Trophoblast cell (in vitro differentiated cells and primary cell): Measurements from ENCODE around the gene ARHGAP26.

Experiments
- DNase-seq, 2 donors: peaks; one replicate each; pipeline ENCODE4 v3.0.0-alpha.2; 2016
- H2AFZ ChIP-seq: 2 replicates; pipeline ENCODE4 v1.6.1; 2013; ENCODE audit warnings: low read length, moderate library complexity, mild to moderate bottlenecking; ENCODE audit not compliant: insufficient read depth, poor library complexity
- H2AK5ac ChIP-seq: 2 replicates; pipeline ENCODE4 v1.6.1; 2013; ENCODE audit warnings: mild to moderate bottlenecking, low read length
- H2BK120ac ChIP-seq: 2 replicates; pipeline ENCODE4 v1.6.1; 2013; ENCODE audit warnings: low read length, mild to moderate bottlenecking, moderate library complexity; ENCODE audit not compliant: insufficient read depth, poor library complexity
- H2BK12ac ChIP-seq: 2 replicates; pipeline ENCODE4 v1.6.1; 2013; ENCODE audit warnings: mild to moderate bottlenecking, low read length, moderate library complexity
- H2BK5ac ChIP-seq: 2 replicates; pipeline ENCODE4 v1.6.1; 2013; ENCODE audit warnings: low read length, low read depth, moderate library complexity, mild to moderate bottlenecking; ENCODE audit not compliant: poor library complexity
- H3K14ac ChIP-seq: 2 replicates; pipeline ENCODE4 v1.6.1; 2013; ENCODE audit warnings: mild to moderate bottlenecking, low read length
- H3K18ac ChIP-seq: 2 replicates; pipeline ENCODE4 v1.6.1; 2013; ENCODE audit warnings: mild to moderate bottlenecking, low read length
- H3K23ac ChIP-seq: 2 replicates; pipeline ENCODE4 v1.6.1; 2013; ENCODE audit warnings: low read length
- H3K27ac ChIP-seq: 2 replicates; pipeline ENCODE4 v1.5.1; 2013; ENCODE audit warnings: low read depth, mild to moderate bottlenecking, inconsistent platforms, low read length, moderate library complexity
- H3K27me3 ChIP-seq: 2 replicates; pipeline ENCODE4 v1.6.1; 2013; ENCODE audit warnings: inconsistent platforms, mild to moderate bottlenecking, low read length, moderate library complexity; ENCODE audit not compliant: insufficient read depth
- H3K36me3 ChIP-seq, 2 experiments: 1 replicate in 1 of 2; 2 replicates in 1 of 2; pipeline ENCODE4 v1.6.1; 2013; ENCODE audit warnings: low read length in 2 of 2, mild to moderate bottlenecking in 2 of 2, moderate library complexity in 1 of 2; ENCODE audit not compliant: insufficient read depth in 2 of 2, control insufficient read depth in 1 of 2
- H3K4ac ChIP-seq: 2 replicates; pipeline ENCODE4 v1.6.1; 2013; ENCODE audit warnings: low read depth, mild to moderate bottlenecking, low read length, moderate library complexity
- H3K4me1 ChIP-seq, 2 experiments: 1 replicate in 1 of 2; 2 replicates in 1 of 2; pipeline ENCODE4 v1.6.1; 2013; ENCODE audit warnings: low read length in 2 of 2, mild to moderate bottlenecking in 2 of 2, moderate library complexity in 1 of 2; ENCODE audit not compliant: insufficient read depth in 2 of 2, control insufficient read depth in 1 of 2
- H3K4me2 ChIP-seq: 2 replicates; pipeline ENCODE4 v1.6.1; 2013; ENCODE audit warnings: inconsistent platforms, mild to moderate bottlenecking, low read length, moderate library complexity
- H3K4me3 ChIP-seq: 2 replicates; pipeline ENCODE4 v1.5.1; 2013; ENCODE audit warnings: mild to moderate bottlenecking, low read depth, low read length, inconsistent platforms
- H3K79me1 ChIP-seq: one replicate; pipeline ENCODE4 v1.6.1; 2013; ENCODE audit warnings: low read length
- H3K79me2 ChIP-seq: 2 replicates; pipeline ENCODE4 v1.6.1; 2013; ENCODE audit warnings: low read length, mild to moderate bottlenecking; ENCODE audit not compliant: control insufficient read depth, insufficient read depth, poor library complexity
- H3K9ac ChIP-seq: 2 replicates; pipeline ENCODE4 v1.6.1; 2013; ENCODE audit warnings: mild to moderate bottlenecking, low read length
- H3K9me3 ChIP-seq: 2 replicates; pipeline ENCODE4 v1.6.1; 2013; ENCODE audit warnings: low read depth, mild to moderate bottlenecking, control low read depth, inconsistent platforms, low read length; ENCODE audit not compliant: insufficient read depth
- H4K12ac ChIP-seq: 2 replicates; pipeline ENCODE4 v1.6.1; 2013; ENCODE audit warnings: low read depth, mild to moderate bottlenecking, low read length, moderate library complexity
- H4K8ac ChIP-seq: 2 replicates; pipeline ENCODE4 v1.6.1; 2013; ENCODE audit warnings: low read depth, mild to moderate bottlenecking, low read length, moderate library complexity
- H4K91ac ChIP-seq: one replicate; pipeline ENCODE4 v1.6.1; 2013; ENCODE audit warnings: low read depth, mild to moderate bottlenecking, low read length, moderate library complexity
- WGBS: extraction: QIAGEN DNeasy Blood & Tissue Kit; methylation state at CpG from one replicate; pipeline ENCODE4 v1.1.7; 2013; ENCODE audit warnings: missing lambda C conversion rate; ENCODE audit not compliant: insufficient read length, insufficient coverage; ENCODE audit errors: extremely low coverage; 5-methylcytosine and 5-hydroxymethylcytosine counted together

The ARHGAP26 gene

GRCh38 chr5:142792012-142792864, 22.1 kb downstream of the ARHGAP26 start:
- no CpG with 5 or more reads among the region's 7 CpGs for WGBS
- H3K23ac ChIP-seq, result no peak overlapping the region
- no peak overlapping the region for H3K4me3 ChIP-seq
- H3K9me3 ChIP-seq, result no peaks in the 10 kb centered on the region
- no peaks in the 10 kb centered on the region for H3K36me3 ChIP-seq
- H4K91ac ChIP-seq, result no peak overlapping the region
- H3K27me3 ChIP-seq, result no peaks in the 10 kb centered on the region
- no peak overlapping the region for H4K12ac ChIP-seq
- no peaks in the 10 kb centered on the region for H3K79me2 ChIP-seq
- no peak overlapping the region for H3K27ac ChIP-seq
- H2AK5ac ChIP-seq, result no peak overlapping the region
- H2BK5ac ChIP-seq, result no peak overlapping the region
- no peak overlapping the region for H3K14ac ChIP-seq
- no peak overlapping the region for H3K18ac ChIP-seq
- H2BK120ac ChIP-seq, result no peak overlapping the region
- no peak for DNase-seq
- H2AFZ ChIP-seq, result no peak overlapping the region
- H3K79me1 ChIP-seq, result no peaks in the 10 kb centered on the region
- no peak overlapping the region for H3K9ac ChIP-seq
- H3K4me1 ChIP-seq, result no peaks in the 10 kb centered on the region
- no peak overlapping the region for H3K4ac ChIP-seq
- no peak overlapping the region for H2BK12ac ChIP-seq
- H3K4me2 ChIP-seq, result no peak overlapping the region
- H4K8ac ChIP-seq, result no peak overlapping the region

GRCh38 chr5:142792865-142793232, 22.7 kb downstream of the ARHGAP26 start:
- H3K9ac ChIP-seq, result no peak overlapping the region
- no peak overlapping the region for H3K27ac ChIP-seq
- no peak overlapping the region for H3K4me3 ChIP-seq
- H2AFZ ChIP-seq, result no peak overlapping the region
- H2BK5ac ChIP-seq, result no peak overlapping the region
- H2BK120ac ChIP-seq, result no peak overlapping the region
- H2AK5ac ChIP-seq, result no peak overlapping the region
- H3K23ac ChIP-seq, result no peak overlapping the region
- H3K4me2 ChIP-seq, result no peak overlapping the region
- H4K91ac ChIP-seq, result no peak overlapping the region
- H2BK12ac ChIP-seq, result no peak overlapping the region
- H3K27me3 ChIP-seq, result no peaks in the 10 kb centered on the region
- WGBS, result no CpG with 5 or more reads among the region's 5 CpGs
- no peak overlapping the region for H4K8ac ChIP-seq
- H4K12ac ChIP-seq, result no peak overlapping the region
- no peaks in the 10 kb centered on the region for H3K36me3 ChIP-seq
- no peak overlapping the region for H3K18ac ChIP-seq
- no peaks in the 10 kb centered on the region for H3K4me1 ChIP-seq
- H3K9me3 ChIP-seq, result no peaks in the 10 kb centered on the region
- H3K79me1 ChIP-seq, result no peaks in the 10 kb centered on the region
- H3K14ac ChIP-seq, result no peak overlapping the region
- no peak for DNase-seq
- H3K79me2 ChIP-seq, result no peaks in the 10 kb centered on the region
- no peak overlapping the region for H3K4ac ChIP-seq

GRCh38 chr5:142794537-142794936, 24.4 kb downstream of the ARHGAP26 start:
- H4K91ac ChIP-seq, result no peak overlapping the region

GRCh38 chr5:142795251-142795650, 25.1 kb downstream of the ARHGAP26 start:
- Histone ChIP-seq H3K36me3 (no peaks in the 10 kb centered on the region), H3K27ac (no peak overlapping the region), H2BK120ac (no peak overlapping the region), H3K79me2 (no peaks in the 10 kb centered on the region), H3K4me2 (no peak overlapping the region), H4K12ac (no peak overlapping the region), H2AK5ac (no peak overlapping the region), H3K79me1 (no peaks in the 10 kb centered on the region), H3K18ac (no peak overlapping the region), H2BK12ac (no peak overlapping the region), H3K4ac (no peak overlapping the region), H3K9me3 (no peaks in the 10 kb centered on the region), H3K9ac (no peak overlapping the region), H4K91ac (no peak overlapping the region), H3K27me3 (no peaks in the 10 kb centered on the region), H3K14ac (no peak overlapping the region), H3K4me3 (no peak overlapping the region), H2AFZ (no peak overlapping the region), H3K4me1 (no peaks in the 10 kb centered on the region), H2BK5ac (no peak overlapping the region), H4K8ac (no peak overlapping the region), H3K23ac (no peak overlapping the region)
- DNase-seq, result no peak
- WGBS, result no CpG with 5 or more reads among the region's 3 CpGs

More at GRCh38 chr5:142794537-142794936, 24.4 kb downstream of the ARHGAP26 start:
- Histone ChIP-seq H3K79me2 (no peaks in the 10 kb centered on the region), H4K8ac (no peak overlapping the region), H3K4me2 (no peak overlapping the region), H3K4me1 (no peaks in the 10 kb centered on the region), H3K9ac (no peak overlapping the region), H2BK5ac (no peak overlapping the region), H3K36me3 (no peaks in the 10 kb centered on the region), H3K14ac (no peak overlapping the region), H2BK12ac (no peak overlapping the region), H2BK120ac (no peak overlapping the region), H2AK5ac (no peak overlapping the region), H2AFZ (no peak overlapping the region), H4K12ac (no peak overlapping the region), H3K27ac (no peak overlapping the region), H3K4me3 (no peak overlapping the region), H3K18ac (no peak overlapping the region), H3K23ac (no peak overlapping the region), H3K27me3 (no peaks in the 10 kb centered on the region), H3K9me3 (no peaks in the 10 kb centered on the region), H3K4ac (no peak overlapping the region), H3K79me1 (no peaks in the 10 kb centered on the region)
- no peak for DNase-seq
- WGBS, result no CpG with 5 or more reads among the region's 2 CpGs
